Breast epithelium (tissue), 3 donors: Measurements from ENCODE around the gene TESK2.
"Not testable (repeated sequence)": the region's sequence is repeated elsewhere in the genome, so short reads cannot be mapped to it uniquely, and the experiment has no call there.

ENCODE experiments used
- POLR2A ChIP-seq: fragments of 450-650 bp; IDR thresholded peaks from one replicate; pipeline ENCODE4 v1.6.1; 2016; ENCODE audit warnings: antibody characterized with exemption, mild to moderate bottlenecking, moderate library complexity
- TF ChIP-seq, protein P1 (sequence below), 3 donors: fragments of 450-650 bp; IDR thresholded peaks; one replicate each; pipeline ENCODE4 v1.5.1; 2016 to 2017; ENCODE audit warnings: antibody characterized with exemption in 3 of 3, mild to moderate bottlenecking in 3 of 3, moderate library complexity in 3 of 3

- TF ChIP-seq, protein P1, sequence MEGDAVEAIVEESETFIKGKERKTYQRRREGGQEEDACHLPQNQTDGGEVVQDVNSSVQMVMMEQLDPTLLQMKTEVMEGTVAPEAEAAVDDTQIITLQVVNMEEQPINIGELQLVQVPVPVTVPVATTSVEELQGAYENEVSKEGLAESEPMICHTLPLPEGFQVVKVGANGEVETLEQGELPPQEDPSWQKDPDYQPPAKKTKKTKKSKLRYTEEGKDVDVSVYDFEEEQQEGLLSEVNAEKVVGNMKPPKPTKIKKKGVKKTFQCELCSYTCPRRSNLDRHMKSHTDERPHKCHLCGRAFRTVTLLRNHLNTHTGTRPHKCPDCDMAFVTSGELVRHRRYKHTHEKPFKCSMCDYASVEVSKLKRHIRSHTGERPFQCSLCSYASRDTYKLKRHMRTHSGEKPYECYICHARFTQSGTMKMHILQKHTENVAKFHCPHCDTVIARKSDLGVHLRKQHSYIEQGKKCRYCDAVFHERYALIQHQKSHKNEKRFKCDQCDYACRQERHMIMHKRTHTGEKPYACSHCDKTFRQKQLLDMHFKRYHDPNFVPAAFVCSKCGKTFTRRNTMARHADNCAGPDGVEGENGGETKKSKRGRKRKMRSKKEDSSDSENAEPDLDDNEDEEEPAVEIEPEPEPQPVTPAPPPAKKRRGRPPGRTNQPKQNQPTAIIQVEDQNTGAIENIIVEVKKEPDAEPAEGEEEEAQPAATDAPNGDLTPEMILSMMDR (IDR thresholded peaks at IDR 0.05), result not testable (repeated sequence)
- not testable (repeated sequence) for TF ChIP-seq POLR2A
Observed at GRCh38 chr1:45523516-45523915, 32.6 kb upstream of the TESK2 start.
